IPS-18a (cell line): ENCODE results near the gene MAST4.

Experiments used
- H3K27ac ChIP-seq: one replicate; pipeline ENCODE4 v1.5.1; 2013; ENCODE audit warnings: low read length
- H3K27me3 ChIP-seq: one replicate; pipeline ENCODE4 v1.6.1; 2013; ENCODE audit warnings: mild to moderate bottlenecking, low read length; ENCODE audit not compliant: control insufficient read depth, insufficient read depth
- H3K36me3 ChIP-seq: one replicate; pipeline ENCODE4 v1.6.1; 2013; ENCODE audit warnings: low read depth, low read length; ENCODE audit not compliant: control insufficient read depth
- H3K4me1 ChIP-seq: one replicate; pipeline ENCODE4 v1.6.1; 2013; ENCODE audit warnings: low read depth, low read length; ENCODE audit not compliant: control insufficient read depth
- H3K4me3 ChIP-seq: one replicate; pipeline ENCODE4 v1.5.1; 2013; ENCODE audit warnings: low read length
- H3K9ac ChIP-seq: one replicate; pipeline ENCODE4 v1.6.1; 2013; ENCODE audit warnings: mild to moderate bottlenecking, low read length, moderate library complexity
- H3K9me3 ChIP-seq: one replicate; pipeline ENCODE4 v1.6.1; 2013; ENCODE audit warnings: low read depth, low read length; ENCODE audit not compliant: control insufficient read depth

The MAST4 gene

DNA sequence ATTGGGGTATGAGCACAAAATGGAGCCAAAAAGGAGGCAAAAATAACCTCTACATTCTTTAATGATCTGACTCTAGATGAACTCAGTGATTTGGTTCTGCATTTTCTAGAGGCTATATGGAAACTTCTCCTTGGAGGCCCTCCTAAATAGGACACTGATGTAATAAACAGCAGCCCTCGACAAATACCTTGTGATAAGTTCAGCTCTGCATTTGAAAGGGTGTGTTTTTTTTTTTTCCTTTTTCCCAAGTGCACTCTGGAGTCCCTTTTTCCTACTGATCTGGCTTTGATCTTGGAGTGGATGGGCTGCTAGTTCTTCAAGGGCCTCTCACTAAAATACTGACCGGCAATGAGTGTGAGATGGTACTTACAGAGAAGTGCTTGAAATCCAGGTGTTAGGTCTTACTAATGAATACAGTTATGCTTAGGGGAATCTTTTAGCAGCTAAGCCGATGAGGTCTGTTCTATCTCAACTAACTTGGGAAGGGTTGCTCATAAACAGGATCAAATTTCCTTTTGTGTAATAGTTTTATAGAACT, 161.7 kb downstream of the MAST4 start:
- Histone ChIP-seq H3K9ac (no peak overlapping the region), H3K9me3 (no peaks in the 10 kb centered on the region), H3K36me3 (no peaks in the 10 kb centered on the region), H3K27me3 (no peaks in the 10 kb centered on the region), H3K4me3 (no peak overlapping the region), H3K4me1 (no peaks in the 10 kb centered on the region), H3K27ac (no peak overlapping the region)

DNA sequence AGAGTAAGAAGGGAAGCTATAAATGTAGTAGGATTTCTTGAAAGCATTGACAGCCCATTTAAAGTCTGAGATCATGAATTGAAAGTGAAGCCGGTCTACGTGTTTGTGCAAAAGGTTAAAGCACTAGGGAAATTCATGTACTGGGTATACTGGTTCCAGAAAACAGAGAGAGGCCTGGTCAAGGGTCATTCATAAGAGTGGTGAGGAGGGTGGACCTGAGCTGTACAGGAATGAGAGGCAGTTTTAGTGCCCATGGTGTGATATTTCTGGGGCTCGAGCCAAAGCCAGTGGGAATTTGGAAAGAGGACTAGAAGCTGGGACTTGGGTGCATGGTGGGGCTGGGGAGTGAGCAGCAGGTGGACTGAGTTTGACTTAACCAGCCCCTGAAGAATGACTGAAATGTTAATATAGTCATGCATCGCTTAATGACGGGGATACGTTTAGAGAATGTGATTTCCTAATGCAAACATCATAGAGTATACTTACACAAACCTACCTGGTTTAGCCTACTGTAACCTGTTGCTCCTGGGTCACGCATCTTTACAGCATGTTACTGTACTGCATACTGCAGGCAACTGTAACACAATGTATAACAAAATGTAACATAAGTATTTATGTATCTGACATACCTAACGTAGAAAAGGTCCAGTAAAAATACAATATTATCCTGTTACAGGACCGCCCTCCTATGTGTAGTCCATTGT, 173.0 kb downstream of the MAST4 start:
- H3K9ac ChIP-seq: no peak overlapping the region
- no peaks in the 10 kb centered on the region for H3K36me3 ChIP-seq
- H3K27me3 ChIP-seq: no peaks in the 10 kb centered on the region

DNA sequence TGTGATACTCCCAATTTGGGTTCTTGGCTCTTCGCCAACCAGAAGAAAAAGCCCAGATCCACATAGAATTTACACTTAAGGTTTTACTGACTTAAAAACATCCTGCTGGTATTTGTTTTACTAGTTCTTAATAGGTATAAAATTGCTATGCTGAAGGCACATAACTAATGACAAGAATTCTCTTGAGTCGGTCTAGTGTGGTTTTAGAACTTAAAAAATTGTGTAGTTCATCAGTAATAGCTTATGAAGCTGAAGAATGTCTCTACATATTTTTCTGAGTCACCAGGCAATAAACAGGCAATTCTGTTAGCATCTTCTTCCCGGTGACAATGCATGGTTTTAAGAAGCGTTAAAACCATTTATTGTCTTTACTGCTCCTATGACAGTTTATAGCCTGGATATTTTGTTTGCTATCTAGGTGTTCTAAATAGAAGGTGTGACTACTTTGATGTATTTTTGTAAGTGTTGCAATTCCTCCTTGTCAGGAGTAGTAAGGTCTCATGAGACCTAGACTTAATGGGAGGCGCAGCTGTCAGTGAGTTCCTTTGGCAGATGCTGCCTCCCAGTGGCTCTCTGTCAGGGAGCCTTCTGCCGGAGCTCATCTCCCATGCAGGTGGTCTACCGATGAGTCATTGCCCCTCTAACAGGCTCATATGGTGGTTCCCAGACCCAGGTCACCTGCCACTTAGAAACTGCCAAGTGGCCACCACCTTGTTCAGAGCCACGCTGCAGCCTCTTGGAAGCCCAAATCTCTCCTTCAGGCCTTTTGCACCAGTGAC, 173.8 kb downstream of the MAST4 start:
- Histone ChIP-seq H3K4me1 (no peaks in the 10 kb centered on the region), H3K27ac (no peak overlapping the region), H3K9me3 (no peaks in the 10 kb centered on the region), H3K36me3 (no peaks in the 10 kb centered on the region), H3K4me3 (no peak overlapping the region), H3K9ac (no peak overlapping the region), H3K27me3 (no peaks in the 10 kb centered on the region)

More for the DNA sequence above, 173.0 kb downstream of the MAST4 start:
- no peak overlapping the region for H3K4me3 ChIP-seq
- H3K4me1 ChIP-seq: no peaks in the 10 kb centered on the region
- no peaks in the 10 kb centered on the region for H3K9me3 ChIP-seq
- H3K27ac ChIP-seq: no peak overlapping the region

DNA sequence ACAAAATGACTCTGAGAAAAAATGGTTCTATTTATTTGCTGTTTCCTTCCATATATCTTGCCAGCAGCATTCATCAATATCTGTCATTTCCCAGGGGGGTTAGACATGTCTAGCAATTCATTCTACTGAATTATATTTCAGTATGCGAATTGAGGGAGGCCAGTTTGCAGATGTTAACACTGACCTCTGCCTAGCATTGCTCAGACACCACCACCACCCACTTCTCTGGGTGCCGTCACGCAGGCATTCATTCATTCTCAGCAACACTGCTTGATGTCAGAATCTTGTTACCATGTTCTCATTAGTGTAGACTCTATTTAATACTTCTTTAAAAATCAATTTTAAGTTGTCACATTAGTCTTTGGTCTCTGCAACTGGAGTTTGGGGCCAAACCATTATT, 181.7 kb downstream of the MAST4 start:
- Histone ChIP-seq H3K27me3 (no peaks in the 10 kb centered on the region), H3K36me3 (no peaks in the 10 kb centered on the region), H3K27ac (no peak overlapping the region), H3K4me3 (no peak overlapping the region), H3K9ac (no peak overlapping the region), H3K9me3 (no peaks in the 10 kb centered on the region), H3K4me1 (no peaks in the 10 kb centered on the region)

DNA sequence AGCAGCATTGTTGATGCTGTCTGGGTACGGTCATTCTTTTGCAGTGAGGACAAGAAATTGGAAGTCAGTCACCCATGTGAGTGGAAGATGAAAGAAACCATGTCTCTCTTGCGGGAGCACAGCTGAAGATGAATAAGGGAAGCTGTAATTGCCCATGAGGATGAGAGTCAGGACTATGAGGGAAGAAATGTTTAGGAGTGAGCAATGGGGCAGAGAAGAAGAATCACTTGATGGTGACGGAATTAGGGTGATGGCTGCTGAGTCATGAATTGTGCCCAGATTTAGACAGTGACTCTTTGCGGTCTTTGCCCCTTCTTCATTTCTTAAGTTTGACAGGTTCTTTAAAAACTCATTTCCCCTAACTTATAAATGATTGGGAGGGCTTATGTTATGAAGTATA, 183.3 kb downstream of the MAST4 start:
- Histone ChIP-seq H3K9ac (no peak overlapping the region), H3K27me3 (no peaks in the 10 kb centered on the region), H3K4me1 (no peaks in the 10 kb centered on the region), H3K27ac (no peak overlapping the region), H3K4me3 (no peak overlapping the region), H3K36me3 (no peaks in the 10 kb centered on the region), H3K9me3 (no peaks in the 10 kb centered on the region)

DNA sequence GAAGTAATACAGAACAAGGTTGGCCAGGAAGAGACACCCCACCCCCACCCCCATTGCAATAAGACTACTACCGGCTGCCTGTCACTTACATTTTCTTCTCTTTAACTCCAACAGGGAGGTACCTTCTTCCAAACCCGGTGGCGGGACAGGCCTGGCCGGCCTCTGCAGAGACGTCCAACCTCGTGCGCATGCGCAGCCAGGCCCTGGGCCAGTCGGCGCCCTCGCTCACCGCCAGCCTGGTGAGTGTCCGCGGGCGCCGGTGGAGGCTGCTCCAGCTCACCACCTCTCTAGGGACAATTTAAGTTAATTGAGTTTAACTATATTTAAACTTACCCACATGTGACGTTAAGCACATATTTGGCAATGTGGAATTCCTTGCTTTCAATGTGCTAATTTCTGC, 192.4 kb downstream of the MAST4 start:
- no peak overlapping the region for H3K27ac ChIP-seq
- no peak overlapping the region for H3K4me3 ChIP-seq
- H3K9ac ChIP-seq: no peak overlapping the region
- H3K27me3 ChIP-seq: no peaks in the 10 kb centered on the region
- H3K4me1 ChIP-seq: no peaks in the 10 kb centered on the region
- H3K36me3 ChIP-seq: no peaks in the 10 kb centered on the region
- no peaks in the 10 kb centered on the region for H3K9me3 ChIP-seq

DNA sequence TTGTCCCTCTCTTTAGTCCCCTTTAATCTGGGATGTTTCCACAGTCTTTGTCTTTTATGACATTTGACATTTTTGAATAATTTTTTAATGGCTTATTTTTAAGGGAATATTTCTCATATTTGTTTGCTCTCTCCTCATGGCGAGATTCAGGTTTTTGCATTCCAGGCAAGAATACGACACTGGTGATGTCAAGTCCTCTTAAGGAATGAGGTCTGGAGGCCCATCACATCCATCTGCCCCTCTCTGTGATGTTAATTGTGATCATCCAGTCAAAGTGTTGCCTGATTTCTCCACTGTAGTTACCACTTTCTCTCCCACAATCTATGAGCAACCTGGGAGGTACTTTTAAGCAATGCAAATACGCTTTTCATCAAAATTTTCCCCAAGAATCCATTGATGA, 193.2 kb downstream of the MAST4 start:
- Histone ChIP-seq H3K9ac (no peak overlapping the region), H3K27me3 (no peaks in the 10 kb centered on the region), H3K36me3 (no peaks in the 10 kb centered on the region), H3K27ac (no peak overlapping the region), H3K4me1 (no peaks in the 10 kb centered on the region), H3K9me3 (no peaks in the 10 kb centered on the region), H3K4me3 (no peak overlapping the region)

DNA sequence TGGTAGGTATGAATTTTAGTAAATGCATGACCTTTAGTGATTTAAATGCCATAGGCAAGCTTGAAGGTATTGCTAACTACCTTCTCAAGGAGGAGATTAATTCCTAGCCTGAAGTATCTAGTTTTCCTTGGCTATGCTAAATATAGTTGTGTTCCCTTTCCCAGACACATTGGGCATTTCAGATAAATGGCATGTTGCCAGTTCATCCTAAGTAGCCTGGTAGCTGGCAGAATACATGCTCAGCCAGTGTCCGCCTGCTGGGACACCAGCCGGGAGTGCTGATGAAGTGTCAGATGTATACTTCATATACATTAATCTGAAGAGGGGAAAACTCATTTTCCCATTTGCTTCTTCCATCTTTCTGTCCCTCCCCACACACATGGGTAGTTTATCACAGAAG, 196.9 kb downstream of the MAST4 start:
- H3K9ac ChIP-seq: no peak overlapping the region
- H3K27ac ChIP-seq: no peak overlapping the region
- H3K4me1 ChIP-seq: no peaks in the 10 kb centered on the region
- H3K4me3 ChIP-seq: no peak overlapping the region
- H3K9me3 ChIP-seq: no peaks in the 10 kb centered on the region
- H3K36me3 ChIP-seq: no peaks in the 10 kb centered on the region
- no peaks in the 10 kb centered on the region for H3K27me3 ChIP-seq

DNA sequence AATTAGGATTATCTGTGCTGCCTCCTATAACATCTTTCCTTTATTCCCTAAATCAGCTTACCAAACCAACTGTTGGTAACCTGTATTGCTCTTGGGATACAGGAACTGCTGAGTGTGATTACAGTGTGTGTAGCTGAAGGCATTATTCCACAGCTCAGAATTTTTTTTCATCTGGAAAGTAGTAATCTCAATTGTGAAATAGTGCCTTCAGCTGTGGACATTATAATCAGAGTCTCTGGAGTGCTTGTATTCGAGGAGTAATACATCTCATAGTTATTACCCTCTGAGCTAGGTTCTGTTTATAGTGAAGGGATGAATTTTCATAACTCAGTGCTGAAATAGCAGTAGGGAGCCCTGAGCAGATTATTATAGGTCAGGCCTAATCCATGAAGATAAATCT, 199.5 kb downstream of the MAST4 start:
- no peaks in the 10 kb centered on the region for H3K4me1 ChIP-seq
- no peak overlapping the region for H3K27ac ChIP-seq
- H3K4me3 ChIP-seq: no peak overlapping the region
- no peaks in the 10 kb centered on the region for H3K9me3 ChIP-seq
- H3K27me3 ChIP-seq: no peaks in the 10 kb centered on the region
- H3K36me3 ChIP-seq: no peaks in the 10 kb centered on the region
- H3K9ac ChIP-seq: no peak overlapping the region

DNA sequence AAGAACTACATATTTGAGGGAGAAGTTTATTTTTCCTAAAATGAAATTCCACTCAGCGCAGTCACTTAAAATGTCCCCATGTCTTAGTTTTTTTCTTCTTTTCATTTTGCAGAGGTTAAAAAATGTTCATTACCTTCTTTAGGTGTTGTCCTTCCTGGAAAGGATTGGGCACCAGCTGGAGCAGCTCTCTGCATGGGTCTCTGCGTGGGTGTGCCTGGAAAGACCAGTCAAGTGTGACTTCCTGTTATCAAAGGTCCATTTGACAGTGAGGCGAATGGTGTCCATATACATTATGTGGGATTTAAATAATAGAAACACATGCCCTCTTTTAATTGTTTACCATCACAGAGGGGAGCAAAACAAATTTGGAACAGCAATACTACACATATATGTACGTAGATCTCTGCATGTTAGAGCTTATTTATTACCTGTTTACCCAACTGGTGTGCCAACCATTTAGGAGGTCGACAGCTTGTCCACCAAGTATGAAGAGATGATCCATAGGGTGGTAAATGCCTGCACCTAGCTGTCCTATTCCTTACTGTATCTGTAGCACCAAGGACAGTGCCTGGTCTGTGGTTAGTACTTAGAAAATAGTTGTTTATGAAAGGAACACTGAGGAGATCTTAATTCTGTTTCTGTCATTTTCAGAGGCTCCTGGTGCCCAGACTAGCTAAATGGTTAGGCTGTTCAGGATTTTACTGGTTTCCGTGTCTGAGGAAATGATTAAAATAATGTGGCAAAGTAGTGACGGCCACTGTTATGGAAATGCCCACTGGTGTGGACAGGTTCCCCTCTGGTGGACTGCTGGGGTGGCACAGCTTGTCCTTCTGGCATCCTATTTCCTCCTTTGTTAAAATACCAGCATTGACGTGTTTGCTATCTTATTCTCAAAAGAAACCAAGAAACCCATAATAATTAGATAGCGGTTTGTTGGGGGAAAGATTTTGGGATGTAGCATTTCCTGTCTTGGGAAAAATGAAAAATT, 200.4 kb downstream of the MAST4 start:
- no peaks in the 10 kb centered on the region for H3K9me3 ChIP-seq
- H3K36me3 ChIP-seq: no peaks in the 10 kb centered on the region
- no peak overlapping the region for H3K27ac ChIP-seq
- H3K4me1 ChIP-seq: no peaks in the 10 kb centered on the region
- no peak overlapping the region for H3K9ac ChIP-seq
- H3K4me3 ChIP-seq: no peak overlapping the region
- H3K27me3 ChIP-seq: no peaks in the 10 kb centered on the region

DNA sequence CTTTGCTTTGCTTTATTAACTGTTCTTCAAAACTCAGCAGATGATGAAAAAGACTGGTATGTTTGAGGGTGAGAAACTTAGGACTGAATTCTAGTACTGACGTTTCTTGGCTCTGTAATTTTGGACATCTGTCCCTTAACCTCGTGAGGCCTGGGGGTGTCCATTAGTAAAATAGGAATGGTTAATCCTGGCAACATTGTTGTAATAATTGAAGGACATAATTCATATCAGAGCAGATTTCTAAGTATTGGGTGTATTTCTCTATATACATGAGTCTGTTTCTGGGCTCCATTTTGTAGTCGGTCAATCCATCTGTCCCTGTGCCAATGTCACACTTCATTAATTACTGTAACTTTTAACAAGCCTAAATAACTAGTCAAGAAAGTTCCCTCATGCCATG, 206.7 kb downstream of the MAST4 start:
- Histone ChIP-seq H3K4me3 (no peak overlapping the region), H3K27ac (no peak overlapping the region), H3K9ac (no peak overlapping the region), H3K9me3 (no peaks in the 10 kb centered on the region), H3K4me1 (no peaks in the 10 kb centered on the region), H3K27me3 (no peaks in the 10 kb centered on the region), H3K36me3 (no peaks in the 10 kb centered on the region)
